BE2C (cell line): Measurements from ENCODE around the gene NAT9.

Experiments
- DNase-seq: peaks from one replicate; pipeline ENCODE4 v3.0.0-alpha.2; 2020
- H3K27me3 ChIP-seq: fragments of 250-450 bp; sonication (Bioruptor Pico); 2 replicates; pipeline ENCODE4 v1.5.1; 2020; ENCODE audit warnings: mild to moderate bottlenecking
- H3K36me3 ChIP-seq: fragments of 250-450 bp; sonication (Bioruptor Pico); 2 replicates; pipeline ENCODE4 v1.5.1; 2020; ENCODE audit warnings: mild to moderate bottlenecking
- H3K4me1 ChIP-seq: fragments of 250-450 bp; sonication (Bioruptor Pico); 2 replicates; pipeline ENCODE4 v1.5.1; 2020
- H3K4me3 ChIP-seq: 2 replicates; pipeline ENCODE4 v1.5.1; 2011; ENCODE audit warnings: low read depth, low read length
- H3K9me3 ChIP-seq: fragments of 250-450 bp; sonication (Bioruptor Pico); 2 replicates; pipeline ENCODE4 v1.5.1; 2020
- TF ChIP-seq, protein P1 (sequence below): IDR thresholded peaks from 2 replicates; pipeline ENCODE4 v1.5.1; 2012; ENCODE audit warnings: mild to moderate bottlenecking, low read depth, low read length

NAT9 gene

GRCh38 chr17:74754832-74755231 is 21.3 kb downstream of the NAT9 start:
- TF ChIP-seq, protein P1, sequence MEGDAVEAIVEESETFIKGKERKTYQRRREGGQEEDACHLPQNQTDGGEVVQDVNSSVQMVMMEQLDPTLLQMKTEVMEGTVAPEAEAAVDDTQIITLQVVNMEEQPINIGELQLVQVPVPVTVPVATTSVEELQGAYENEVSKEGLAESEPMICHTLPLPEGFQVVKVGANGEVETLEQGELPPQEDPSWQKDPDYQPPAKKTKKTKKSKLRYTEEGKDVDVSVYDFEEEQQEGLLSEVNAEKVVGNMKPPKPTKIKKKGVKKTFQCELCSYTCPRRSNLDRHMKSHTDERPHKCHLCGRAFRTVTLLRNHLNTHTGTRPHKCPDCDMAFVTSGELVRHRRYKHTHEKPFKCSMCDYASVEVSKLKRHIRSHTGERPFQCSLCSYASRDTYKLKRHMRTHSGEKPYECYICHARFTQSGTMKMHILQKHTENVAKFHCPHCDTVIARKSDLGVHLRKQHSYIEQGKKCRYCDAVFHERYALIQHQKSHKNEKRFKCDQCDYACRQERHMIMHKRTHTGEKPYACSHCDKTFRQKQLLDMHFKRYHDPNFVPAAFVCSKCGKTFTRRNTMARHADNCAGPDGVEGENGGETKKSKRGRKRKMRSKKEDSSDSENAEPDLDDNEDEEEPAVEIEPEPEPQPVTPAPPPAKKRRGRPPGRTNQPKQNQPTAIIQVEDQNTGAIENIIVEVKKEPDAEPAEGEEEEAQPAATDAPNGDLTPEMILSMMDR: no peak
- H3K27me3 ChIP-seq: no peaks in the 10 kb centered on the region
- no peaks in the 10 kb centered on the region for H3K9me3 ChIP-seq
- no peaks in the 10 kb centered on the region for H3K36me3 ChIP-seq
- DNase-seq: no peak
- H3K4me1 ChIP-seq: peaks cover 25% of the 10 kb centered on the region
- no peak overlapping the region for H3K4me3 ChIP-seq

DNA sequence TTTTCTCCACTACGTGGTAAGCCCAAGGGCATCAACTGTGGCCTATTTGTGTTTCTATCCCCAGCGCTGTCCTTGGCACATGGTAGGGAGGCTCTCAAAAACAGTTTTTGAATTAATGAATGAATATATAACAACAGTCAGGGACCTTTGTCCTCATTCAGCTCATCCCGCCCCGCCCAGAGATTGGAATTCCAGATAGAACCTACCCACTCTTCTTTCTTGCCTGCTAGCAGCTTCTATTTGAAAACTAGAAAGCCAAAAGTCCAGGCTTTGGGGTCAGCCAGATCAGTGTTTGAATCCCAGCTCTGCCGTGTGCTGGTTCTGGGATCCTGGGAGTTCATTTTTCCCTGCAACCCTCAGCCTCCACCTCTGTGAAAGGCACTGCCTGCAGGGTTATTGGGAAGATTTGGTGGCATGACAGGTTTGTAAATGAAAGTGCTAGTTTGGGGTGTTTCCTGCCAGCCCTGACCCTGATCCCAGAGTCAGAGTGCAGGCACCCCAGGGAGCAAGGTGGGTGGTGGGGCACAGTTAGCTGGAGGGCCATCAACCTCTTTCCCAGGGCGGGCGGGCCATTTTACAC is 23.2 kb downstream of the NAT9 start:
- no peak for DNase-seq
- H3K4me3 ChIP-seq: no peak overlapping the region
- H3K36me3 ChIP-seq: no peaks in the 10 kb centered on the region
- H3K27me3 ChIP-seq: no peaks in the 10 kb centered on the region
- TF ChIP-seq, protein P1: no peak
- H3K4me1 ChIP-seq: peaks cover 6% of the 10 kb centered on the region
- H3K9me3 ChIP-seq: no peaks in the 10 kb centered on the region

DNA sequence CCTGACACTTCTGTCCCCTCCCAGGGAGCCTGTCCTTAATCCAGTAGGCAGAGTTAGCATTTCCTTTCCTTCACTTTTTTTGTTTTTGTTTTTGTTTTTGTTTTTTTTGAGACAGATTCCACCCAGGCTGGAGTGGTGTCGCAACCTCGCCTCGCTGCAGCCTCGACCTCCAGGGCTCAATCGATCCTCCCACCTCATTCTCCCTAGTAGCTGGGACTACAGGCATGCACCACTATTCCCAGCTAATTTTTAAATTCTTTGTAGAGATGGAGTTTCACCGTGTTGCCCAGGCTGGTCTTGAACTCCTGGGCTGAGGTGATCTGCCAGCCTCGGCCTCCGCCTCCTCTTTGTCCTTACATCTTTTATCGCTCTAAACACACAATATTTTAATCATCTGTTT is 23.7 kb downstream of the NAT9 start:
- Histone ChIP-seq H3K4me1 (peaks cover under 1% of the 10 kb centered on the region; the same call in 1 of the 2 replicates), H3K4me3 (no peak overlapping the region)
- TF ChIP-seq, protein P1: no peak

DNA sequence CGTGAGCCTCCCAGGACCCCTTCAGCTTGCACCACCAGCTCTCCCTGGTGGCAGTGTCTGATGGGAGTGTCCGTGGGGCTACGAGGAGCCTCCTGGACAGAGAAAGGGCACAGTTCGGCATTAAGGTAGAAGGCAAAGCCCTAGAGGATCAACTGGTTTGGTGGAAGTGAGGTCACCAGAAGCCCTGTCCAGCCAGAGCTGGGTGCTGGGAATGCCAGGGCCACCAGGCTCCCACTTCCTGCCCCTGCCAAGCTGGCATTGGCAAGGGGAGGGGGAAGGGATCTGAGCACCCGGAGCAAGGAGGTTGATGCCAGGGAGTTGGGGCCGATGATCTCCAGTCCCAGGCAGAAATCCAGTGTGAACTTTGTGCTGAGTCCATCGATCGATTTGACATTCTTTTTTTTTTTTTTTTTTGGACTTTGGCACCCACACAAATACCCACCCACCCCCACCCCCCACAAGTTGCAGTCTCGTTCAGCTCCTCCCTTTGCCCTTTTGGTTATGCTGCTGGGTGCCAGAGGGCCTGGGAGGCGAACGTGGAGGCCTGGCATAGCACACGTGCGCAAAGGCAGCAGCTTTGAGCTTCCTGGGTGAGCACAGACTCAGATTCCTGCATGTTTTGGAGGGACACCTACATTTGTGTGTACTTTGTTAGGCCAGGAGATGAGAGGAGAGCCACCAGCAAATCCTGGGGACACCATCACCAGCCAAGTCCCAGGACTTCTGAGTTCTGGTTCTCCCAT is 25.6 kb downstream of the NAT9 start:
- H3K9me3 ChIP-seq: no peaks in the 10 kb centered on the region
- H3K27me3 ChIP-seq: no peaks in the 10 kb centered on the region
- TF ChIP-seq, protein P1: no peak
- H3K4me1 ChIP-seq: no peaks in the 10 kb centered on the region
- H3K4me3 ChIP-seq: no peak overlapping the region
- DNase-seq: no peak
- H3K36me3 ChIP-seq: no peaks in the 10 kb centered on the region

More for the DNA sequence above, 23.7 kb downstream of the NAT9 start:
- Histone ChIP-seq H3K9me3 (no peaks in the 10 kb centered on the region), H3K36me3 (no peaks in the 10 kb centered on the region), H3K27me3 (no peaks in the 10 kb centered on the region)
- DNase-seq: no peak

GRCh38 chr17:74750039-74750326 is 26.2 kb downstream of the NAT9 start:
- DNase-seq: no peak
- no peaks in the 10 kb centered on the region for H3K9me3 ChIP-seq
- no peaks in the 10 kb centered on the region for H3K4me1 ChIP-seq
- H3K27me3 ChIP-seq: no peaks in the 10 kb centered on the region
- TF ChIP-seq, protein P1: no peak
- H3K4me3 ChIP-seq: peak overlapping the region; percentile 87
- no peaks in the 10 kb centered on the region for H3K36me3 ChIP-seq

- Histone ChIP-seq H3K27me3 (no peaks in the 10 kb centered on the region), H3K4me1 (no peaks in the 10 kb centered on the region), H3K36me3 (no peaks in the 10 kb centered on the region), H3K4me3 (peak overlapping the region; percentile 87), H3K9me3 (no peaks in the 10 kb centered on the region)
- TF ChIP-seq, protein P1: no peak
- DNase-seq: no peak
These were observed 26.7 kb downstream of the NAT9 start for GRCh38 chr17:74749279-74750038.
